K562 (cell line): ENCODE data around the gene PPP1R14C. TPM values are rescaled to one million over a fixed set of nuclear protein-coding genes. Genes with fewer than 3 reads are reported as not detected.

Experiments used
- C11orf30 ChIP-seq: fragments of 450-650 bp; IDR thresholded peaks from 2 replicates; pipeline ENCODE4 v1.6.1; 2016; ENCODE audit warnings: low read depth, mild to moderate bottlenecking
- CBFA2T3 ChIP-seq: fragments of 450-650 bp; IDR thresholded peaks from 2 replicates; pipeline ENCODE4 v1.6.1; 2017
- DPF2 ChIP-seq: fragments of 450-650 bp; IDR thresholded peaks from 2 replicates; pipeline ENCODE4 v1.6.1; 2016
- EP300 ChIP-seq: IDR thresholded peaks from 2 replicates; pipeline ENCODE4 v1.6.1; 2012; ENCODE audit warnings: low read length, improper control_type of control experiment
- EZH2 ChIP-seq: IDR thresholded peaks from 2 replicates; pipeline ENCODE4 v1.6.1; 2012; ENCODE audit warnings: low read depth, mild to moderate bottlenecking, inconsistent platforms, low read length, borderline replicate concordance
- GTF2E2 ChIP-seq: fragments of 200-800 bp; sonication (Bioruptor generic); IDR thresholded peaks from 2 replicates; pipeline ENCODE4 v1.6.1; 2016; ENCODE audit warnings: missing genetic modification characterization, missing compliant biosample characterization
- ILK ChIP-seq: fragments of 450-650 bp; IDR thresholded peaks from 2 replicates; pipeline ENCODE4 v1.6.1; 2016; ENCODE audit warnings: missing genetic modification characterization, low read depth, mild to moderate bottlenecking, missing compliant biosample characterization, moderate library complexity, borderline replicate concordance
- NRF1 ChIP-seq, 2 experiments: fragments of 450-650 bp; IDR thresholded peaks in 1 of 2; conservative IDR thresholded peaks in 1 of 2; 2 replicates each; pipeline ENCODE4 v1.6.1; 2014; ENCODE audit warnings: mild to moderate bottlenecking in 2 of 2
- RAD21 ChIP-seq, 2 experiments: fragments of 250-450 bp in 1 of 2; fragments of 450-650 bp in 1 of 2; sonication (Bioruptor Pico) in 1 of 2; formaldehyde crosslinking in 1 of 2; IDR thresholded peaks in 1 of 2; conservative IDR thresholded peaks in 1 of 2; 2 replicates each; pipeline versions ENCODE4 v1.4.0 to v1.8.0; 2020 to 2022; ENCODE audit warnings: mild to moderate bottlenecking in 2 of 2, moderate library complexity in 1 of 2
- SNRNP70 ChIP-seq: fragments of 200-400 bp; formaldehyde crosslinking; optimal IDR thresholded peaks from 2 replicates; pipeline ENCODE3; 2017; ENCODE audit warnings: low read depth, low read length
- ZBTB17 ChIP-seq: fragments of 450-650 bp; formaldehyde crosslinking; IDR thresholded peaks from 2 replicates; pipeline ENCODE4 v1.4.0; 2020; ENCODE audit warnings: mild to moderate bottlenecking
- ZMIZ1 ChIP-seq, 2 experiments: fragments of 150-350 bp in 1 of 2; IDR thresholded peaks; 2 replicates each; pipeline ENCODE4 v1.6.1; 2012 to 2016; ENCODE audit warnings: low read depth in 2 of 2, low read length in 2 of 2, mild to moderate bottlenecking in 1 of 2, moderate library complexity in 1 of 2
- ZNF347 ChIP-seq: fragments of 450-650 bp; formaldehyde crosslinking; IDR thresholded peaks from 2 replicates; pipeline ENCODE4 v1.4.0; 2020; ENCODE audit warnings: low read depth, mild to moderate bottlenecking, moderate library complexity
- ZNF431 ChIP-seq: sonication (generic); formaldehyde crosslinking; IDR thresholded peaks from 2 replicates; pipeline ENCODE4 v1.8.0; 2022; ENCODE audit warnings: mild to moderate bottlenecking, missing genetic modification reagents
- ZNF707 ChIP-seq: fragments of 250-450 bp; sonication (Bioruptor Pico); conservative IDR thresholded peaks from 2 replicates; pipeline ENCODE4 v1.8.0; 2022; ENCODE audit warnings: inconsistent platforms, mild to moderate bottlenecking, moderate library complexity
- ZZZ3 ChIP-seq: fragments of 450-650 bp; IDR thresholded peaks from 2 replicates; pipeline ENCODE4 v1.6.1; 2016; ENCODE audit warnings: antibody characterized with exemption, mild to moderate bottlenecking, moderate library complexity
- polyA plus RNA-seq, 8 experiments: library from polyadenylated mRNA; depleted of rRNA in 4 of 8; stranded (reverse) in 5 of 8; unstranded in 3 of 8; fragments of >200 nt; fragmentation: Nextera tagmentation in 2 of 8; fragmentation: Illumina TruSeq in 1 of 8; extraction: Ambion mirVana in 2 of 8; extraction: Trizol in 1 of 8; gene quantifications; 2 replicates each; pipeline versions ENCODE4 v1.2.1 to v1.2.3, GENCODE V29; 2011 to 2014; ENCODE audit warnings: inconsistent platforms in 1 of 8, missing spikeins in 1 of 8
- total RNA-seq, 7 experiments: library from RNA; depleted of rRNA in 6 of 7; stranded (reverse); fragments of >200 nt in 6 of 7; fragmentation: Illumina TruSeq in 2 of 7; extraction: Trizol in 2 of 7; gene quantifications; 2 replicates each; pipeline versions ENCODE4 v1.2.1 to v1.2.3, GENCODE V29; 2011 to 2021; ENCODE audit warnings: low replicate concordance in 1 of 7
- TF ChIP-seq, protein P1 (sequence below): conservative IDR thresholded peaks from 2 replicates; pipeline ENCODE4 v1.6.1; 2011; ENCODE audit warnings: low read depth, mild to moderate bottlenecking, low read length; ENCODE audit not compliant: control insufficient read depth
- TF ChIP-seq, protein P2 (sequence below): fragments of 200-800 bp; sonication (Bioruptor generic); IDR thresholded peaks from 2 replicates; pipeline ENCODE4 v1.6.1; 2016; ENCODE audit warnings: missing genetic modification characterization, missing compliant biosample characterization

Gene PPP1R14C
- total and polyA plus RNA-seq, 9 of the 15 experiments (the other 6 are each of a cell fraction or from before 2014, with no cell fraction given): 4.5 to 16.6 (median 11.9) TPM

- TF ChIP-seq, protein P1, sequence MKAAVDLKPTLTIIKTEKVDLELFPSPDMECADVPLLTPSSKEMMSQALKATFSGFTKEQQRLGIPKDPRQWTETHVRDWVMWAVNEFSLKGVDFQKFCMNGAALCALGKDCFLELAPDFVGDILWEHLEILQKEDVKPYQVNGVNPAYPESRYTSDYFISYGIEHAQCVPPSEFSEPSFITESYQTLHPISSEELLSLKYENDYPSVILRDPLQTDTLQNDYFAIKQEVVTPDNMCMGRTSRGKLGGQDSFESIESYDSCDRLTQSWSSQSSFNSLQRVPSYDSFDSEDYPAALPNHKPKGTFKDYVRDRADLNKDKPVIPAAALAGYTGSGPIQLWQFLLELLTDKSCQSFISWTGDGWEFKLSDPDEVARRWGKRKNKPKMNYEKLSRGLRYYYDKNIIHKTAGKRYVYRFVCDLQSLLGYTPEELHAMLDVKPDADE: no peak
- TF ChIP-seq ILK (tag): no peak
- TF ChIP-seq ZNF347 (CRISPR knock-in tag): no peak
- TF ChIP-seq EP300: no peak
- TF ChIP-seq SNRNP70: no peak
- TF ChIP-seq ZZZ3: no peak
- TF ChIP-seq ZMIZ1 (IDR thresholded peaks at IDR 0.05; ENCODE audit: low read depth in 2 of 2, low read length in 2 of 2): no peak
- no peak for TF ChIP-seq DPF2
- TF ChIP-seq ZBTB17 (CRISPR knock-in tag): no peak
- peak; percentile 84 for TF ChIP-seq ZNF431
- no peak for TF ChIP-seq CBFA2T3
- no peak for TF ChIP-seq C11orf30
- TF ChIP-seq NRF1 (conservative IDR thresholded peaks at IDR 0.05 in 1 of 2, IDR thresholded peaks at IDR 0.05 in 1 of 2): peak in 1 of 2 experiments; percentile 40; a peak in 2 of 4 replicates
- TF ChIP-seq, protein P2, sequence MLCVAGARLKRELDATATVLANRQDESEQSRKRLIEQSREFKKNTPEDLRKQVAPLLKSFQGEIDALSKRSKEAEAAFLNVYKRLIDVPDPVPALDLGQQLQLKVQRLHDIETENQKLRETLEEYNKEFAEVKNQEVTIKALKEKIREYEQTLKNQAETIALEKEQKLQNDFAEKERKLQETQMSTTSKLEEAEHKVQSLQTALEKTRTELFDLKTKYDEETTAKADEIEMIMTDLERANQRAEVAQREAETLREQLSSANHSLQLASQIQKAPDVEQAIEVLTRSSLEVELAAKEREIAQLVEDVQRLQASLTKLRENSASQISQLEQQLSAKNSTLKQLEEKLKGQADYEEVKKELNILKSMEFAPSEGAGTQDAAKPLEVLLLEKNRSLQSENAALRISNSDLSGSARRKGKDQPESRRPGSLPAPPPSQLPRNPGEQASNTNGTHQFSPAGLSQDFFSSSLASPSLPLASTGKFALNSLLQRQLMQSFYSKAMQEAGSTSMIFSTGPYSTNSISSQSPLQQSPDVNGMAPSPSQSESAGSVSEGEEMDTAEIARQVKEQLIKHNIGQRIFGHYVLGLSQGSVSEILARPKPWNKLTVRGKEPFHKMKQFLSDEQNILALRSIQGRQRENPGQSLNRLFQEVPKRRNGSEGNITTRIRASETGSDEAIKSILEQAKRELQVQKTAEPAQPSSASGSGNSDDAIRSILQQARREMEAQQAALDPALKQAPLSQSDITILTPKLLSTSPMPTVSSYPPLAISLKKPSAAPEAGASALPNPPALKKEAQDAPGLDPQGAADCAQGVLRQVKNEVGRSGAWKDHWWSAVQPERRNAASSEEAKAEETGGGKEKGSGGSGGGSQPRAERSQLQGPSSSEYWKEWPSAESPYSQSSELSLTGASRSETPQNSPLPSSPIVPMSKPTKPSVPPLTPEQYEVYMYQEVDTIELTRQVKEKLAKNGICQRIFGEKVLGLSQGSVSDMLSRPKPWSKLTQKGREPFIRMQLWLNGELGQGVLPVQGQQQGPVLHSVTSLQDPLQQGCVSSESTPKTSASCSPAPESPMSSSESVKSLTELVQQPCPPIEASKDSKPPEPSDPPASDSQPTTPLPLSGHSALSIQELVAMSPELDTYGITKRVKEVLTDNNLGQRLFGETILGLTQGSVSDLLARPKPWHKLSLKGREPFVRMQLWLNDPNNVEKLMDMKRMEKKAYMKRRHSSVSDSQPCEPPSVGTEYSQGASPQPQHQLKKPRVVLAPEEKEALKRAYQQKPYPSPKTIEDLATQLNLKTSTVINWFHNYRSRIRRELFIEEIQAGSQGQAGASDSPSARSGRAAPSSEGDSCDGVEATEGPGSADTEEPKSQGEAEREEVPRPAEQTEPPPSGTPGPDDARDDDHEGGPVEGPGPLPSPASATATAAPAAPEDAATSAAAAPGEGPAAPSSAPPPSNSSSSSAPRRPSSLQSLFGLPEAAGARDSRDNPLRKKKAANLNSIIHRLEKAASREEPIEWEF (CRISPR knock-in tag): no peak
- no peak for TF ChIP-seq EZH2
- TF ChIP-seq ZNF707 (CRISPR knock-in tag): no peak
- TF ChIP-seq RAD21 (CRISPR knock-in tag; conservative IDR thresholded peaks at IDR 0.05 in 1 of 2, IDR thresholded peaks at IDR 0.05 in 1 of 2): no peak
- no peak for TF ChIP-seq GTF2E2 (tag)
Measured at GRCh38 chr6:150142670-150143515, at the start of gene PPP1R14C (continued).
